CD4-positive, alpha-beta memory T cell (primary cell): ENCODE data around the gene APOL6. TPM values are rescaled to one million over a fixed set of nuclear protein-coding genes. Genes with fewer than 3 reads are reported as not detected.
"Not testable (repeated sequence)": the region's sequence is repeated elsewhere in the genome, so short reads cannot be mapped to it uniquely, and the experiment has no call there.

Source experiments
- CTCF ChIA-PET: fragments of 350-600 bp; sonication (Branson Sonifier 250); formaldehyde crosslinking; loops from one replicate; lab custom pipeline; 2021; ENCODE audit warnings: inconsistent platforms; ENCODE audit not compliant: partially characterized antibody; lab: Charles Lee
- POLR2A ChIA-PET: fragments of 350-600 bp; sonication (Branson Sonifier 250); formaldehyde crosslinking; loops from one replicate; lab custom pipeline; 2021; ENCODE audit not compliant: partially characterized antibody; lab: Charles Lee
- DNase-seq, 5 donors: peaks; one replicate each; pipeline versions ENCODE4 v3.0.0 to v3.0.0-alpha.2; 2020 to 2022; ENCODE audit warnings: mixed read lengths in 1 of 5
- H3K27ac ChIP-seq: one replicate; pipeline ENCODE4 v1.7.0; 2013; ENCODE audit warnings: low read depth, low read length
- H3K27me3 ChIP-seq: 2 replicates; pipeline ENCODE4 v1.7.0; 2013; ENCODE audit warnings: mild to moderate bottlenecking, low read length, moderate library complexity; ENCODE audit not compliant: insufficient read depth
- H3K36me3 ChIP-seq: 2 replicates; pipeline ENCODE4 v1.7.0; 2013; ENCODE audit warnings: mild to moderate bottlenecking, low read length, moderate library complexity; ENCODE audit not compliant: insufficient read depth
- H3K4me1 ChIP-seq: 2 replicates; pipeline ENCODE4 v1.7.0; 2013; ENCODE audit warnings: mild to moderate bottlenecking, low read length, moderate library complexity; ENCODE audit not compliant: insufficient read depth
- H3K4me3 ChIP-seq, 2 donors: one replicate each; pipeline ENCODE4 v1.7.0; 2013; ENCODE audit warnings: low read length in 2 of 2, mild to moderate bottlenecking in 1 of 2
- H3K9me3 ChIP-seq, 2 donors: one replicate each; pipeline ENCODE4 v1.7.0; 2013; ENCODE audit warnings: low read length in 2 of 2, control low read depth in 1 of 2; ENCODE audit not compliant: control insufficient read depth in 1 of 2
- H3K27ac Mint-ChIP-seq, 7 donors: one replicate each; pipeline ENCODE4 v1.8.0; 2020 to 2021; ENCODE audit warnings: mixed read lengths in 7 of 7, mild to moderate bottlenecking in 6 of 7, inconsistent platforms in 3 of 7, moderate library complexity in 3 of 7
- H3K27me3 Mint-ChIP-seq, 2 donors: one replicate each; pipeline ENCODE4 v1.8.0; 2020 to 2021; ENCODE audit warnings: mixed read lengths in 2 of 2
- H3K36me3 Mint-ChIP-seq, 2 donors: one replicate each; pipeline ENCODE4 v1.8.0; 2020 to 2021; ENCODE audit warnings: mixed read lengths in 2 of 2, inconsistent platforms in 1 of 2, mild to moderate bottlenecking in 1 of 2
- H3K4me1 Mint-ChIP-seq, 4 donors: one replicate each; pipeline ENCODE4 v1.8.0; 2020 to 2021; ENCODE audit warnings: mixed read lengths in 4 of 4, mild to moderate bottlenecking in 1 of 4
- H3K4me3 Mint-ChIP-seq, 8 donors: one replicate each; pipeline ENCODE4 v1.8.0; 2020 to 2021; ENCODE audit warnings: mixed read lengths in 8 of 8, mild to moderate bottlenecking in 7 of 8, moderate library complexity in 6 of 8, inconsistent platforms in 3 of 8
- H3K9me3 Mint-ChIP-seq, 8 donors: one replicate each; pipeline ENCODE4 v1.8.0; 2020 to 2021; ENCODE audit warnings: mixed read lengths in 8 of 8, mild to moderate bottlenecking in 5 of 8, inconsistent platforms in 3 of 8, moderate library complexity in 1 of 8
- intact Hi-C: fragments of 100-400 bp; cut with micrococcal nuclease; formaldehyde crosslinking; loops from one replicate; pipeline ENCODE4 v1.15.1; 2023
- polyA plus RNA-seq, 2 donors: library from polyadenylated mRNA; unstranded; fragments of 300-500 nt; fragmentation: Illumina TruSeq; gene quantifications; one replicate each; pipeline ENCODE4 v1.2.3, GENCODE V29; 2021
- total RNA-seq, 2 experiments: library from RNA; stranded (reverse); gene quantifications; one replicate each; pipeline ENCODE4 v1.2.3, GENCODE V29; 2021

Gene APOL6
- total and polyA plus RNA-seq, 4 experiments from 2014 or later, result 8.5 to 52.0 (median 37.3) TPM

DNA sequence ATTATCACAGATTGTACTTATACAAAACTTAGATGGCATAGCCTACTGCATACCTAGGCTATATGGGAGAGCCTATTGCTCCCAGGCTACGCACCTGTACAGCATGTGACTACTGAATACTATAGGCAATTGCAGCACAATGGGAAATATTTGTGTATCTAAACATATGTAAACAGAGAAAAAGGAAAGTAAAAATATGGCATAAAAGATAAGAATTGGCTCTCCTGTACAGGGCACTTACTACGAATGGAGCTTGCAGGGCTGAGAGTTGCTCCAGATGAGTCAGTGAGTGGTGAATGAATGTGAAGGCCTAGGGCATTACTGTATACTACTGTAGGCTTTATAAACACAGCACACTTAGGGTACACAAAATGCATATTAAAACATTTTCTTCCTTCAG, 13.2 kb downstream of the APOL6 start:
- peak overlapping the region; percentile 90 for H3K27ac ChIP-seq
- H3K4me1 Mint-ChIP-seq, result peaks cover 45 to 78% (median 65%) of the 10 kb centered on the region in 4 donors
- H3K27me3 ChIP-seq, result no peaks in the 10 kb centered on the region
- H3K4me3 Mint-ChIP-seq, result peak overlapping the region; percentile 48 to 87 (median 79)
- peaks cover 35% of the 10 kb centered on the region for H3K36me3 ChIP-seq
- peak overlapping the region in 1 of 2 donors; percentile 3 for H3K4me3 ChIP-seq
- peaks cover 0 to 6% (median 3%) of the 10 kb centered on the region in 8 donors for H3K9me3 Mint-ChIP-seq
- POLR2A ChIA-PET, result interaction anchor here (0.7 to 10.5 kb wide), 9 partner anchors 9 to 362 kb away, joined by 3 to 214 read pairs (median 4); partner anchors contain the start of genes APOL6, MCM5 and TOM1
- DNase-seq, result peak in 1 of 5 donors; percentile 64
- intact Hi-C loops, result no loop called here
- peaks cover 72% of the 10 kb centered on the region for H3K4me1 ChIP-seq
- H3K27ac Mint-ChIP-seq, result peak overlapping the region; percentile 92 to 99 (median 96)
- H3K27me3 Mint-ChIP-seq, result no peaks in the 10 kb centered on the region
- H3K36me3 Mint-ChIP-seq, result peaks cover 54 to 72% of the 10 kb centered on the region in 2 donors
- CTCF ChIA-PET, result interaction anchor here (1.1 kb wide), 2 partner anchors 13 to 14 kb away, joined by 4 to 6 read pairs; partner anchors contain the start of gene APOL6
- H3K9me3 ChIP-seq, result no peaks in the 10 kb centered on the region

DNA sequence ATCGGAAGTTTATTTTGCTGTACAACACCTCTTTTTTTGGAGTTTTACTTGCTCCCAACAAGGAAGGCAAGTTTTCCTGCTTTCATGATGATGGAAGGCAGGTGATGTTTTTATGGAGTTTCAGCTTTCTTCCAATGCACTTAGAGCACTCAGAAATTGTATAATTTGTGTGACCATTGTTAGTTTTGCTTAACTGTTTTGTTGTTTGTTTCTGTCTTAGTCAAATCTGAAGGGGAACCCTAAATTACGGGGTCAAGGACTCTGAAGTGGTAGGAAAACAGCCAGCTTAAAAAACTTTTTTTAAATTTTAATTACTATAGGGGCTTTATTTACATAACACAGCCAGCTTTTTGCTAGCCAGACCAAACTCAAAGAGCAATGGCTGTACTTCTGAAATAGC, 14.7 kb downstream of the APOL6 start:
- H3K4me3 Mint-ChIP-seq, result peak overlapping the region in 6 of 8 donors; percentile 41 to 85 (median 74)
- Histone ChIP-seq H3K27ac (peak overlapping the region; percentile 26), H3K9me3 (no peaks in the 10 kb centered on the region), H3K36me3 (peaks cover 23% of the 10 kb centered on the region), H3K4me1 (peaks cover 62% of the 10 kb centered on the region), H3K4me3 (no peak overlapping the region), H3K27me3 (no peaks in the 10 kb centered on the region)
- H3K9me3 Mint-ChIP-seq, result peaks cover 0 to 15% (median 4%) of the 10 kb centered on the region in 8 donors
- peak overlapping the region; percentile 92 to 99 (median 96) for H3K27ac Mint-ChIP-seq
- intact Hi-C loops, result no loop called here
- ChIA-PET POLR2A (interaction anchor here (10.5 kb wide), 1 partner anchor 15 kb away, joined by 214 read pairs; the partner anchor contains the start of gene APOL6), CTCF (interaction anchor here (0.7 to 2.8 kb wide), 4 partner anchors 14 to 36 kb away, joined by 3 to 12 read pairs (median 8); partner anchors contain the start of gene APOL6)
- DNase-seq, result no peak
- no peaks in the 10 kb centered on the region for H3K27me3 Mint-ChIP-seq
- H3K36me3 Mint-ChIP-seq, result peaks cover 56 to 71% of the 10 kb centered on the region in 2 donors
- H3K4me1 Mint-ChIP-seq, result peaks cover 43 to 63% (median 55%) of the 10 kb centered on the region in 4 donors

DNA sequence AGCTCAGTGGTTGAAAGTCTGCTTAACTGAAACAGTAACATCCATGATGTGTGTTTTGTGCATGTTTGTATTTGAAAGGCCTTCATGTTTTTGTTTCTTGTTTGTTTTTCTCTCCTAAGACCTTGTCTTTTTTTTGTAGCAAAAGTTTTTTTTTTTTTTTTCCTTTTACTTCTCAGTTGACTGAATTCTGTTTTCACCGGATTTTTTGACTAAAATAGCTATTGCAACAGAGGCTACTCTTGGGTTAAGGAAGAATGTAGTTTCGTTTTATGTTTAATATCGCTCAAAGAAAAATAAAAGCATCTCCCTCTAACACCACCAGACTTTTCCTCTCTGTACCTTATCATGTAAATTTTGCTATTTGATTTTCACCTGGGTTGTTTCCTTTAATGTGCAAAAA, 15.1 kb downstream of the APOL6 start:
- no peak overlapping the region for H3K4me3 ChIP-seq
- Mint-ChIP-seq H3K27me3 (no peaks in the 10 kb centered on the region), H3K9me3 (peaks cover 0 to 15% (median 4%) of the 10 kb centered on the region in 8 donors), H3K4me3 (peak overlapping the region; percentile 49 to 85 (median 72)), H3K4me1 (peaks cover 39 to 59% (median 51%) of the 10 kb centered on the region in 4 donors), H3K36me3 (peaks cover 56 to 71% of the 10 kb centered on the region in 2 donors), H3K27ac (peak overlapping the region; percentile 78 to 98 (median 90))
- H3K36me3 ChIP-seq, result peaks cover 18% of the 10 kb centered on the region
- intact Hi-C loops, result no loop called here
- DNase-seq, result no peak
- CTCF ChIA-PET, result interaction anchor here (0.7 to 2.8 kb wide), 5 partner anchors 14 to 237 kb away, joined by 3 to 12 read pairs (median 8); partner anchors contain the start of gene APOL6
- POLR2A ChIA-PET, result interaction anchor here (10.5 kb wide), 1 partner anchor 15 kb away, joined by 214 read pairs; the partner anchor contains the start of gene APOL6
- H3K27ac ChIP-seq, result peak overlapping the region; percentile 26
- H3K9me3 ChIP-seq, result no peaks in the 10 kb centered on the region
- no peaks in the 10 kb centered on the region for H3K27me3 ChIP-seq
- peaks cover 58% of the 10 kb centered on the region for H3K4me1 ChIP-seq

DNA sequence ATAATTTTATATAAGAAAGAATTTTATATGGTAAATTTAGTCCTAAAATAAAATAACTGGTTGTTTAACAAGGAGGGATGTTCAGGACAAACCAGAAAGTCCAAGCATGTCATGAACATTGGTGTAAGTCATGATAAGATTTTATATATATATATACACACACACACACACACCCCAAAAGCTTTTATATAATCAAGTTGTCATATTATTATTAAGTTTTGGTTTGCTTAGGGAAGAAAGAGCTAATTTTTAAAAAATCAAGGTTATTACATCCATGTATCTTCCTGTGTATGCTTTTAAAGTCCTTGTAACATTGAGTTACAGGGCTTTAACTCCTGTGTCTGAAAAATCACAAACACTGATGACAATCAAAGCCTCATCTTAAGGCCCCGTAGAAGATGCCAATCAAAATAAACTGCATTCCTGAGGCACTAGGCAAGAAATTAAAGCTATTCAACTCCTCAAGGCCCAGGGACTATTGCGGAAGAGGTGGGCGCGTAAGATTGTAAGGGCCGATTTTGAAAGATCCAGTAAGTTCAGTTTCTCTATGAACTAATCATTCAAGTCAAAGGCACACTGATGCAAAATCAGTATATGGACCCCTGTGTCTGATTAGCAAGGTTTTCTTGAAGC, 16.8 kb downstream of the APOL6 start:
- intact Hi-C loops, result no loop called here

DNA sequence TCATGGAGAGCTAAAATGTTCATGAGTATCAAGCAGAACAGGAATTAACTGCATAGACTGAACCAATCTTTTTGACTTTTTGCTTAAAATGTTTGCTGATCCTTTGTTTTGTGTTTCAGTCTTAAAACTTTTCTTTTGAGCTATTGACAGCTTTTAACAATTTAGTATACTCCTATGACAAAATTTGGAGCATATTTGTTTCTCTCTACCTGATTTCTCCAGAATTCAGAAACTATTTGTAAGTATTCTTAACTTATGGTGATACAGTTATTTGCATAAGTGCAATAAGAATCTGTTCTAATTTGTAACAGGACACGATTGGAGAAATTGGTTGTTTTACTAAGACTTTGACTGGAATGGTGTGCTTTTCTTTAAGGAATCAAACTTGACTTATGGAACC, 18.5 kb downstream of the APOL6 start:
- CTCF ChIA-PET, H3K27me3 ChIP-seq, intact Hi-C loops, H3K27me3 Mint-ChIP-seq, DNase-seq, H3K4me3 Mint-ChIP-seq, H3K9me3 ChIP-seq, POLR2A ChIA-PET, H3K36me3 ChIP-seq, H3K4me3 ChIP-seq, H3K27ac ChIP-seq: not testable (repeated sequence)
- H3K36me3 Mint-ChIP-seq, result peaks cover 42 to 47% of the 10 kb centered on the region in 2 donors
- peaks cover 14 to 25% (median 21%) of the 10 kb centered on the region in 4 donors for H3K4me1 Mint-ChIP-seq
- peak overlapping the region in 1 of 7 donors; percentile 27 for H3K27ac Mint-ChIP-seq
- peaks cover 25% of the 10 kb centered on the region for H3K4me1 ChIP-seq
- H3K9me3 Mint-ChIP-seq, result peaks cover 0 to 15% (median 5%) of the 10 kb centered on the region in 8 donors

More for the DNA sequence above, 16.8 kb downstream of the APOL6 start:
- DNase-seq, result no peak
- Mint-ChIP-seq H3K4me3 (no peak overlapping the region), H3K9me3 (peaks cover 0 to 15% (median 4%) of the 10 kb centered on the region in 8 donors), H3K36me3 (peaks cover 50 to 56% of the 10 kb centered on the region in 2 donors), H3K27ac (peak overlapping the region in 2 of 7 donors; percentile 66 to 79), H3K27me3 (no peaks in the 10 kb centered on the region), H3K4me1 (peaks cover 28 to 42% (median 36%) of the 10 kb centered on the region in 4 donors)
- Histone ChIP-seq H3K27ac (no peak overlapping the region), H3K4me1 (peaks cover 41% of the 10 kb centered on the region), H3K27me3 (no peaks in the 10 kb centered on the region), H3K4me3 (no peak overlapping the region), H3K9me3 (no peaks in the 10 kb centered on the region), H3K36me3 (peaks cover 5% of the 10 kb centered on the region)
- ChIA-PET CTCF (interaction anchor here (1.7 to 2.8 kb wide), 2 partner anchors 12 to 39 kb away, joined by 4 to 12 read pairs; no protein-coding TSS in a partner anchor), POLR2A (interaction anchor here (10.5 kb wide), 1 partner anchor 17 kb away, joined by 214 read pairs; the partner anchor contains the start of gene APOL6)

DNA sequence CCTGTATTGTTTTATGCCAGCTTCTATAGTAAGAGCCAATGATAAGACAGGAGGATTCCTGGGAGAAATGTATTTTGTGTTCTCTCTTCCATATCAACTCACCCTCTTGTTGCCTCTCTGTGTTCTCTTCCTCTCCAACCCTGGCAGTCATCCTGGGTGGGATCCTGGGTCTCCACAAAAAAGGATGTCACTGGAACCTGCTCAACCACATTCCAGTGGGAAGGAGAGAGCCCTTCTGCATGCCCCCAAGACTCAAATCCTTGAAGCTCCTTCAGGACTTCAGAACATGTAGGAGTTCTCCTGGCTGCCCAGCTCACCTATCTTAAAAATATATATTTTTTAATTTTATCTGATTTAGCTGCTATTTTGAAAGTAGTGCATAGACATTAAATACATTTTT, 26.1 kb downstream of the APOL6 start:
- intact Hi-C loops, result no loop called here
- H3K9me3 Mint-ChIP-seq, result peaks cover 4 to 35% (median 15%) of the 10 kb centered on the region in 8 donors

DNA sequence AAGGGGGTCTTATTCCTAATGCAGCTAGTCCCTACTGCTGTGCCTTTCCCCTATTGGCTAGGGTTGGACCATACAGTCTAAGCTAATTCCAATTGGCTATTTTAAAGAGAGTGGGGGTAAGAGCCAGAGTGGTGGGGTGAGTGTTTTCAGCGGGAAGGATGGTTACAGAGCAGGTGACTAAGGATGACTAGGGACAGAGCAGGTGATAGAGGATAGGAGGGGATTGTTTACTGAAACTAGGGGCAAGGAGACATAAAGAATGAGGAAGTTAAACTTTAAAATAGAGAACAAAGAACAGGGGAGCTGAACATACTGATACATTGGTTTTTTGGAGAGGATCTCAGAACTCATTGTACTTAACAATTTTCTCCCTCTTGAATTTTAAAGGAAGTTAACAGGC, 27.8 kb downstream of the APOL6 start:
- H3K27ac Mint-ChIP-seq, H3K27me3 ChIP-seq, DNase-seq, H3K4me3 Mint-ChIP-seq, H3K4me1 Mint-ChIP-seq, H3K27me3 Mint-ChIP-seq, H3K9me3 ChIP-seq, H3K27ac ChIP-seq, H3K4me1 ChIP-seq, H3K36me3 ChIP-seq, CTCF ChIA-PET, intact Hi-C loops, H3K4me3 ChIP-seq, POLR2A ChIA-PET: not testable (repeated sequence)
- peaks cover 4 to 35% (median 14%) of the 10 kb centered on the region in 8 donors for H3K9me3 Mint-ChIP-seq
- peaks cover 8 to 13% of the 10 kb centered on the region in 2 donors for H3K36me3 Mint-ChIP-seq

More for the DNA sequence above, 26.1 kb downstream of the APOL6 start:
- Mint-ChIP-seq H3K27me3 (no peaks in the 10 kb centered on the region), H3K36me3 (peaks cover 8 to 13% of the 10 kb centered on the region in 2 donors), H3K4me3 (no peak overlapping the region), H3K27ac (peak overlapping the region in 1 of 7 donors; percentile 9), H3K4me1 (peaks cover 0 to 2% (median 0%) of the 10 kb centered on the region in 4 donors)
- ChIA-PET CTCF (no interaction called here), POLR2A (no interaction called here)
- H3K27me3 ChIP-seq, result no peaks in the 10 kb centered on the region
- DNase-seq, result no peak
- no peak overlapping the region for H3K4me3 ChIP-seq
- no peaks in the 10 kb centered on the region for H3K36me3 ChIP-seq
- no peaks in the 10 kb centered on the region for H3K9me3 ChIP-seq
- H3K4me1 ChIP-seq, result no peaks in the 10 kb centered on the region
- no peak overlapping the region for H3K27ac ChIP-seq
